ENCODE data around the gene CHMP1A.
"Not testable (repeated sequence)": the region's sequence is repeated elsewhere in the genome, so short reads cannot be mapped to it uniquely, and the experiment has no call there.

The CHMP1A gene

GRCh38 chr16:89693289-89693731 is 35.8 kb upstream of the CHMP1A start:
- no peak overlapping the region for H3K4me3 ChIP-seq (replicated peaks; ENCODE audit: low read depth, low read length)
- no peaks in the 10 kb centered on the region for H3K27me3 ChIP-seq (replicated peaks; ENCODE audit: control insufficient read depth, insufficient read depth, low read length)
- peaks cover 32% of the 10 kb centered on the region for H3K36me3 ChIP-seq (ENCODE audit: control insufficient read depth, insufficient read depth, low read length)
- DNase-seq (ENCODE audit: extremely low read depth, insufficient read length), result no peak
- no peak for TF ChIP-seq CTCF (IDR thresholded peaks at IDR 0.05; ENCODE audit: insufficient read depth, low read length, poor library complexity, severe bottlenecking)

GRCh38 chr16:89691986-89692569 is 34.6 kb upstream of the CHMP1A start:
- TF ChIP-seq CTCF (IDR thresholded peaks at IDR 0.05; ENCODE audit: insufficient read depth, low read length, poor library complexity, severe bottlenecking), result no peak
- no peak for DNase-seq (ENCODE audit: extremely low read depth, insufficient read length)
- no peak overlapping the region for H3K4me3 ChIP-seq (replicated peaks; ENCODE audit: low read depth, low read length)
- no peaks in the 10 kb centered on the region for H3K27me3 ChIP-seq (replicated peaks; ENCODE audit: control insufficient read depth, insufficient read depth, low read length)
- peaks cover 32% of the 10 kb centered on the region for H3K36me3 ChIP-seq (ENCODE audit: control insufficient read depth, insufficient read depth, low read length)

- TF ChIP-seq CTCF (IDR thresholded peaks at IDR 0.05; ENCODE audit: insufficient read depth, low read length, poor library complexity, severe bottlenecking), result no peak
- Histone ChIP-seq H3K4me3 (replicated peaks; ENCODE audit: low read depth, low read length) (no peak overlapping the region), H3K27me3 (replicated peaks; ENCODE audit: control insufficient read depth, insufficient read depth, low read length) (no peaks in the 10 kb centered on the region), H3K36me3 (ENCODE audit: control insufficient read depth, insufficient read depth, low read length) (peaks cover 30% of the 10 kb centered on the region)
- DNase-seq (ENCODE audit: extremely low read depth, insufficient read length), result no peak
These were observed 33.9 kb upstream of the CHMP1A start for GRCh38 chr16:89691231-89691985.

- H3K36me3 ChIP-seq (ENCODE audit: control insufficient read depth, insufficient read depth, low read length), result peaks cover 33% of the 10 kb centered on the region
- no peaks in the 10 kb centered on the region for H3K27me3 ChIP-seq (replicated peaks; ENCODE audit: control insufficient read depth, insufficient read depth, low read length)
- no peak for TF ChIP-seq CTCF (IDR thresholded peaks at IDR 0.05; ENCODE audit: insufficient read depth, low read length, poor library complexity, severe bottlenecking)
- no peak overlapping the region for H3K4me3 ChIP-seq (replicated peaks; ENCODE audit: low read depth, low read length)
- no peak for DNase-seq (ENCODE audit: extremely low read depth, insufficient read length)
These were observed 32.9 kb upstream of the CHMP1A start for GRCh38 chr16:89690392-89690901.

- H3K27me3 ChIP-seq (replicated peaks; ENCODE audit: control insufficient read depth, insufficient read depth, low read length); H3K4me3 ChIP-seq (replicated peaks; ENCODE audit: low read depth, low read length); DNase-seq (ENCODE audit: extremely low read depth, insufficient read length): not testable (repeated sequence)
- peaks cover 32% of the 10 kb centered on the region for H3K36me3 ChIP-seq (ENCODE audit: control insufficient read depth, insufficient read depth, low read length)
These were observed 32.1 kb upstream of the CHMP1A start for GRCh38 chr16:89689621-89690020.

GRCh38 chr16:89689142-89689541 is 31.6 kb upstream of the CHMP1A start:
- DNase-seq (ENCODE audit: extremely low read depth, insufficient read length), result no peak
- TF ChIP-seq CTCF (IDR thresholded peaks at IDR 0.05; ENCODE audit: insufficient read depth, low read length, poor library complexity, severe bottlenecking), result no peak
- H3K36me3 ChIP-seq (ENCODE audit: control insufficient read depth, insufficient read depth, low read length), result peaks cover 28% of the 10 kb centered on the region
- no peak overlapping the region for H3K4me3 ChIP-seq (replicated peaks; ENCODE audit: low read depth, low read length)
- H3K27me3 ChIP-seq (replicated peaks; ENCODE audit: control insufficient read depth, insufficient read depth, low read length), result no peaks in the 10 kb centered on the region

Measured in GM06990 (cell line).